H1 (cell line): ENCODE results near the gene DET1. TPM values are rescaled to one million over a fixed set of nuclear protein-coding genes. Genes with fewer than 3 reads are reported as not detected.

Experiments
- CTBP2 ChIP-seq: IDR thresholded peaks from 2 replicates; pipeline ENCODE4 v1.7.0; 2011; ENCODE audit warnings: borderline replicate concordance, mild to moderate bottlenecking, moderate library complexity, mixed read lengths, low read length; ENCODE audit not compliant: insufficient read depth, insufficient read length
- RNF2 ChIP-seq: fragments of 200-900, 300-1000 bp; sonication (generic); IDR thresholded peaks from 2 replicates; pipeline ENCODE4 v1.7.1; 2016; ENCODE audit warnings: borderline replicate concordance, low read depth, mild to moderate bottlenecking, antibody characterized with exemption, low read length; ENCODE audit not compliant: poor library complexity, severe bottlenecking; ENCODE audit errors: missing control alignments
- TCF12 ChIP-seq: IDR thresholded peaks from 2 replicates; pipeline ENCODE4 v1.6.1; 2011; ENCODE audit warnings: low read depth, mild to moderate bottlenecking, low read length
- polyA plus RNA-seq, 7 experiments: library from polyadenylated mRNA; depleted of rRNA in 3 of 7; stranded (reverse) in 5 of 7; unstranded in 2 of 7; fragments of >200 nt in 5 of 7; fragments of 200-250 nt in 2 of 7; gene quantifications; 1 replicate in 5 of 7; 2 replicates in 1 of 7; 4 replicates in 1 of 7; pipeline versions ENCODE4 v1.2.1 to v1.2.3, GENCODE V29; 2011 to 2013; ENCODE audit warnings: missing spikeins in 2 of 7, mixed read lengths in 2 of 7
- total RNA-seq: library from RNA; stranded (reverse); fragmentation: NEBNext Ultra II Directional; extraction: Animal tissue kit (Norgen Biotek cat#: 25700); gene quantifications from 2 replicates; pipeline ENCODE4 v1.2.1, GENCODE V29; 2021

Gene DET1
- total and polyA plus RNA-seq, 2 of the 8 experiments (the other 6 are each of a cell fraction or from before 2014, with no cell fraction given), result 5.4 to 8.5 TPM

DNA sequence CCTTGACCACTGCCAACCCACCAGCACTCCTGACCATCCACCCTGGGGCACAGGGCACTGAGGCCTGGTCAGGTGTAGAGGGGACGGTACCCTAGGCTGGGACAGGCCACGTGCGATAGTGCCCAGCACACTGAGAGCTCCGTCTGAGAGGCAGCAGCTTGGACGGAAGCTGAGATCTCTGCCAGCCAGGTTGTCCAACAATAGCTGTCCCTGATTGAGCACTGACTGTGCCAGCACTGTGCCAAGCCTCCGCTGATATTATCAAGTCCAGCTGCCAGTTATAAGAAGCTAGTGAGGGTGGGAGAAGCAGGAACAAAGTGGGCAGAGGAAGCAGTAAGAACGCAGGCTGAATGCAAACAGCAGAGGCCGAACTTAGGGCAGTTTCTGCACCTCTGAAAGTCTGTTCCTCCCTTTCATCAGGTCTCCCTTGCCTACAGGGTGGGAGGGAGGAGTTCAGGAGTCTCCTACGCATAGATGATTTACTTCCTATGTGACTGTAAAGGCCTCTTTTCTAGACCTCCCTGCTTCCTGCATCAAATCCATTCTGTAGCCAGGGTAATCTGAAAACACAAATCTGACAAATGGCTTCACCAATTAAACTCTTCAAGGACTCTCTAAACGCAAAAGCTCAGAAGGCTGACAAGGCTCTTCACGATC is 49.2 kb downstream of the DET1 start (continued):
- TF ChIP-seq RNF2 (no peak), CTBP2 (no peak), TCF12 (no peak)
